Endothelial cell of umbilical vein (primary cell): ENCODE results near the gene SERPINA5.

Experiments
- EZH2 ChIP-seq: IDR thresholded peaks from 2 replicates; pipeline ENCODE4 v1.6.1; 2012; ENCODE audit warnings: borderline replicate concordance, low read depth, mild to moderate bottlenecking, moderate library complexity, low read length, inconsistent platforms; ENCODE audit not compliant: severe bottlenecking
- FOS ChIP-seq: IDR thresholded peaks from 2 replicates; pipeline ENCODE4 v1.6.1; 2011; ENCODE audit warnings: mild to moderate bottlenecking, low read length, moderate library complexity, borderline replicate concordance; ENCODE audit not compliant: insufficient read depth
- GATA2 ChIP-seq: IDR thresholded peaks from 2 replicates; pipeline ENCODE4 v1.7.0; 2011; ENCODE audit warnings: low read depth, mild to moderate bottlenecking, moderate library complexity, mixed read lengths, low read length; ENCODE audit not compliant: insufficient read length, insufficient read depth
- JUN ChIP-seq: IDR thresholded peaks from 2 replicates; pipeline ENCODE4 v1.6.1; 2011; ENCODE audit warnings: borderline replicate concordance, low read depth; ENCODE audit not compliant: insufficient read length, insufficient read depth
- MYC ChIP-seq: IDR thresholded peaks from one replicate; pipeline ENCODE4 v1.6.1; 2011; ENCODE audit warnings: mild to moderate bottlenecking, low read depth, low read length
- POLR2A ChIP-seq: IDR thresholded peaks from 2 replicates; pipeline ENCODE4 v1.6.1; 2012; ENCODE audit warnings: low read depth, mild to moderate bottlenecking, control low read depth, low read length
- POLR2AphosphoS5 ChIP-seq: IDR thresholded peaks from 2 replicates; pipeline ENCODE4 v1.6.1; 2012; ENCODE audit warnings: low read depth, mild to moderate bottlenecking, control low read depth, low read length, moderate library complexity; ENCODE audit not compliant: insufficient read depth
- TF ChIP-seq, protein P1 (sequence below): IDR thresholded peaks from 2 replicates; pipeline ENCODE4 v1.6.1; 2011; ENCODE audit not compliant: insufficient read depth, insufficient read length
- TF ChIP-seq, protein P2 (sequence below), 2 donors: IDR thresholded peaks; 1 replicate in 1 of 2; 2 replicates in 1 of 2; pipeline ENCODE4 v1.5.1; 2011; ENCODE audit warnings: low read length in 2 of 2, mild to moderate bottlenecking in 2 of 2, moderate library complexity in 2 of 2, control low read depth in 1 of 2, inconsistent platforms in 1 of 2, low read depth in 1 of 2; ENCODE audit not compliant: insufficient read depth in 1 of 2; ENCODE audit errors: extremely low read depth in 1 of 2

DNA sequence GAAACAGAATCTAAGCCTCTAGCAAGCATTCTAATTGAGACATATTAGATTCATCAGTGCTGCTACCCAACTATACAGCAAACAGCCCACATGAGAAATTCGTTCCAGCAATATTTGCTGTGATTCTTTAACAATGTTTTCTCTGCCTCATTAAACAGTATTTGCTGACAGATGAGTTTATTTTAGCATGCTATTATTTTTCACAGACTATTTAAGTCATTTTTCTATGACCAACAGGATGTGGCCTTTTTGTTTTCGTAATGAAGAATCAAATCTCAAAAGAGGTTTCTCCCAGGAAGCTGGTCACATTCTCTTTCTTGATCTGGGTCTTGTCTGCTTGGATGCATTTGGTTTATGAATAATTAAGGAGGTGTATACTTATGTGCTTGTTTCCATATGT, 48.8 kb upstream of the SERPINA5 start:
- TF ChIP-seq POLR2AphosphoS5, result no peak
- TF ChIP-seq EZH2, result no peak
- no peak for TF ChIP-seq POLR2A
- TF ChIP-seq FOS, result no peak
- TF ChIP-seq, protein P1, sequence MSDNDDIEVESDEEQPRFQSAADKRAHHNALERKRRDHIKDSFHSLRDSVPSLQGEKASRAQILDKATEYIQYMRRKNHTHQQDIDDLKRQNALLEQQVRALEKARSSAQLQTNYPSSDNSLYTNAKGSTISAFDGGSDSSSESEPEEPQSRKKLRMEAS, result no peak
- TF ChIP-seq, protein P2, sequence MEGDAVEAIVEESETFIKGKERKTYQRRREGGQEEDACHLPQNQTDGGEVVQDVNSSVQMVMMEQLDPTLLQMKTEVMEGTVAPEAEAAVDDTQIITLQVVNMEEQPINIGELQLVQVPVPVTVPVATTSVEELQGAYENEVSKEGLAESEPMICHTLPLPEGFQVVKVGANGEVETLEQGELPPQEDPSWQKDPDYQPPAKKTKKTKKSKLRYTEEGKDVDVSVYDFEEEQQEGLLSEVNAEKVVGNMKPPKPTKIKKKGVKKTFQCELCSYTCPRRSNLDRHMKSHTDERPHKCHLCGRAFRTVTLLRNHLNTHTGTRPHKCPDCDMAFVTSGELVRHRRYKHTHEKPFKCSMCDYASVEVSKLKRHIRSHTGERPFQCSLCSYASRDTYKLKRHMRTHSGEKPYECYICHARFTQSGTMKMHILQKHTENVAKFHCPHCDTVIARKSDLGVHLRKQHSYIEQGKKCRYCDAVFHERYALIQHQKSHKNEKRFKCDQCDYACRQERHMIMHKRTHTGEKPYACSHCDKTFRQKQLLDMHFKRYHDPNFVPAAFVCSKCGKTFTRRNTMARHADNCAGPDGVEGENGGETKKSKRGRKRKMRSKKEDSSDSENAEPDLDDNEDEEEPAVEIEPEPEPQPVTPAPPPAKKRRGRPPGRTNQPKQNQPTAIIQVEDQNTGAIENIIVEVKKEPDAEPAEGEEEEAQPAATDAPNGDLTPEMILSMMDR (IDR thresholded peaks at IDR 0.05; ENCODE audit: extremely low read depth in 1 of 2, insufficient read depth in 1 of 2, low read depth in 1 of 2, low read length in 2 of 2), result no peak
- TF ChIP-seq GATA2, result no peak
- no peak for TF ChIP-seq MYC
- no peak for TF ChIP-seq JUN
